ENCODE results near the gene RACGAP1.

DNA sequence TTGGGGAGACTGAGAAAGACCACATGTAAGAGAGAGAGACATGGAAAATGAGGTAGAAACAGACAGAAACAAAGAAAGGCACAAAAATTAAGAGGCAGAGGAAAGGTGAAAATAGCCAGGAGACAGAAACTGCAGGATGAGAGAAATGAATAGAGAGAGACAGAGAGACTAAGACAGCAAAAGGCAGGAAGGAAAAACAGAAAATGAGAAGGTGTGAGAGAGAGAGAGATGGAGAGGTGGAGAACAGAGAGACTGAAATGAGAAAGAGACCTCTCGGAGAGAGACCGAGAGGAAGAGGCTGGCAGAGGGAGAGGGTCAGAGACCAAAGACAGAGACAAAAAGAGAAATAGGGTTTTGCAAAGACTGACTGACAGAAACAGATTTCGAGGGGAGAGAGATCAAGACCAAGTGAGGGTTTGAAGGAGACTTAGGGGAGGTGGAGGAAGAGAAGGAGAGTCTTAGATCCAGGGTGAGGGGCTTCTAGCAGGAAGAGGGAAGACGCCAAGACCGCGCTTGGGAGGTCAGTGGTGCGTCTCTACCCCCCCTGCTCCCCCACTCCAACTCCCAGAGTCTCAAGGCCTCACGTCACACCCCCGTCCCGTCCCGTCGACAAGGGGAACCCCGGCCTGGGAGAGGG is 64.7 kb downstream of the RACGAP1 start:
- TF ChIP-seq NRF1 (IDR thresholded peaks at IDR 0.05; ENCODE audit: low read depth, low read length) = no peak
- no peak for TF ChIP-seq EP300 (IDR thresholded peaks at IDR 0.05; ENCODE audit: borderline replicate concordance in 1 of 2, low read depth in 1 of 2, low read length in 1 of 2)
- TF ChIP-seq POLR2AphosphoS5 (IDR thresholded peaks at IDR 0.05; ENCODE audit: low read depth, low read length) = no peak
- TF ChIP-seq, protein P1, sequence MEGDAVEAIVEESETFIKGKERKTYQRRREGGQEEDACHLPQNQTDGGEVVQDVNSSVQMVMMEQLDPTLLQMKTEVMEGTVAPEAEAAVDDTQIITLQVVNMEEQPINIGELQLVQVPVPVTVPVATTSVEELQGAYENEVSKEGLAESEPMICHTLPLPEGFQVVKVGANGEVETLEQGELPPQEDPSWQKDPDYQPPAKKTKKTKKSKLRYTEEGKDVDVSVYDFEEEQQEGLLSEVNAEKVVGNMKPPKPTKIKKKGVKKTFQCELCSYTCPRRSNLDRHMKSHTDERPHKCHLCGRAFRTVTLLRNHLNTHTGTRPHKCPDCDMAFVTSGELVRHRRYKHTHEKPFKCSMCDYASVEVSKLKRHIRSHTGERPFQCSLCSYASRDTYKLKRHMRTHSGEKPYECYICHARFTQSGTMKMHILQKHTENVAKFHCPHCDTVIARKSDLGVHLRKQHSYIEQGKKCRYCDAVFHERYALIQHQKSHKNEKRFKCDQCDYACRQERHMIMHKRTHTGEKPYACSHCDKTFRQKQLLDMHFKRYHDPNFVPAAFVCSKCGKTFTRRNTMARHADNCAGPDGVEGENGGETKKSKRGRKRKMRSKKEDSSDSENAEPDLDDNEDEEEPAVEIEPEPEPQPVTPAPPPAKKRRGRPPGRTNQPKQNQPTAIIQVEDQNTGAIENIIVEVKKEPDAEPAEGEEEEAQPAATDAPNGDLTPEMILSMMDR (IDR thresholded peaks at IDR 0.05) = no peak
- TF ChIP-seq GABPA (IDR thresholded peaks at IDR 0.05; ENCODE audit: low read depth) = no peak
- TF ChIP-seq MXI1 (IDR thresholded peaks at IDR 0.05; ENCODE audit: low read depth, low read length) = no peak
- no peak for TF ChIP-seq YY1 (IDR thresholded peaks at IDR 0.05; ENCODE audit: low read depth)
- TF ChIP-seq FOXM1 (IDR thresholded peaks at IDR 0.05; ENCODE audit: low read depth) = no peak
